Choroid plexus epithelial cell (primary cell): ENCODE measurements around the gene ZSCAN5B.
"Not testable (repeated sequence)": the region's sequence is repeated elsewhere in the genome, so short reads cannot be mapped to it uniquely, and the experiment has no call there.

ENCODE experiments used
- DNase-seq: peaks from one replicate; pipeline ENCODE4 v3.0.0-alpha.2; 2010; ENCODE audit warnings: low read depth
- H3K4me3 ChIP-seq: 2 replicates; pipeline ENCODE4 v1.5.1; 2011; ENCODE audit warnings: low read depth, mild to moderate bottlenecking, control low read depth, low read length, moderate library complexity
- CTCF ChIP-seq: conservative IDR thresholded peaks from 2 replicates; pipeline ENCODE4 v1.5.1; 2011; ENCODE audit warnings: low read depth, mild to moderate bottlenecking, control low read depth, inconsistent platforms, low read length, moderate library complexity

Gene ZSCAN5B

DNA sequence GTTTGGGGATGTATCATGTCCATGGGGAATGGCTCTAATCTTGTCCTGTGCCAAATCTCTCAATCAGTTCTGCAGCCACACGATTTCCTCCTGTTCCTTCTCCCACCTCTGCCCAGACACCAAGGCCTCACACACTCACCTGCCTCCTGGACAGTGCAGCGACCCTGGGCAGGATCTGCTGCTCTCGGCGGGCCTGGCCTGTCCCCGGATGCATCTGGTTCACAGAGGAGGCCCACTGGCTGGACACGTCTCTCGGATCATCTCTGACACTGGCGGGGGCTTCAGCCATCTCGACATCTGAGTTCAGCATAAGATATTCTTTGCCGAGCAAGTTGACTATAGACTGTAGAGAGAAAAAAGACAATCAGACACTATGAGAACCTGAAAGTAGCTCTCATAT, 5.9 kb downstream of the ZSCAN5B start:
- TF ChIP-seq CTCF: no peak
- DNase-seq: no peak
- H3K4me3 ChIP-seq: no peak overlapping the region

GRCh38 chr19:56191115-56191514, 6.5 kb downstream of the ZSCAN5B start:
- no peak for DNase-seq
- no peak overlapping the region for H3K4me3 ChIP-seq
- no peak for TF ChIP-seq CTCF

DNA sequence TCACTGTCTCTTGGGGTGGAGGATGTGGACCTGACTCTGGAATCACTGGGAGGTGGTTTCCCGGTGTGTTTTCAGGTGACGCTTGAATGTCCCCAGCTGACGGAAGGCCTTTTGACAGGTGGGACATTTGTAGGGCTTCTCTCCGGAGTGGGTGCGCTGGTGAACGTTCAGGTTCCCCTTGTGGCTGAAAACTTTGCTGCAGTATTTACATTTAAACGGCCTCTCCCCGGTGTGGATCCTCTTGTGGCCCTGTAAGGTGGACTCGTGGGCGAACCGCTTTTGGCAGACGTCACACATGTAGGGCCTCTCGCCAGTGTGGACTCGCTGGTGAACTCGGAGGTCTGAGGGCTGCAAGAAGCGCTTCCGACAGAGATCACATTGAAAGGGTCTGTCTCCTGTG, 7.8 kb downstream of the ZSCAN5B start:
- no peak overlapping the region for H3K4me3 ChIP-seq
- TF ChIP-seq CTCF: no peak
- DNase-seq: no peak

GRCh38 chr19:56177564-56178243, 19.9 kb downstream of the ZSCAN5B start:
- DNase-seq: no peak
- H3K4me3 ChIP-seq: no peak overlapping the region
- TF ChIP-seq CTCF: no peak

- DNase-seq: no peak
- TF ChIP-seq CTCF: no peak
Measured at GRCh38 chr19:56176881-56177280, 20.7 kb downstream of the ZSCAN5B start.

GRCh38 chr19:56176310-56176709, 21.3 kb downstream of the ZSCAN5B start:
- DNase-seq, H3K4me3 ChIP-seq: not testable (repeated sequence)

More at GRCh38 chr19:56176881-56177280, 20.7 kb downstream of the ZSCAN5B start:
- no peak overlapping the region for H3K4me3 ChIP-seq

DNA sequence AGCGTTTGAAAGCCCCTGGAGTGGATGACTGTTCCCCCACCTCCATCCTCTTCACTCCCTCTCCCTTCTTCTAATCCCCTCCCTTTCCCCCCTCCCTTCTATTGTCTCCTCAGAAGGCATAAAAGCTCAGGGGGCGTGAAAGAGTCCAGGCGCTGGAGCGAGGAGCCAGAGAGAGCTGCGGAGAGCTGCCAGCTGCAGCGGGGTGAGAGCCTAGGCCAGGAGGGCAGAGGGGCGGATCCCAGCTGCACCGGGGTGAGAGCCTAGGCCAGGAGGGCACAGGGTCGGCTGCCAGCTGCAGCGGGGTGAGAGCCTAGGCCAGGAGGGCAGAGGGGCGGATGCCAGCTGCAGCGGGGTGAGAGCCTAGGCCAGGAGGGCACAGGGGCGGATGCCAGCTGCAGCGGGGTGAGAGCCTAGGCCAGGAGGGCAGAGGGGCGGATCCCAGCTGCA, 21.7 kb downstream of the ZSCAN5B start, which contains the start of gene GALP:
Gene GALP, plus strand, starts transcription at position 148 of the 447 bp plus-strand sequence. CDS start 1,101 bp downstream, outside the sequence.
- DNase-seq, H3K4me3 ChIP-seq: not testable (repeated sequence)

- no peak overlapping the region for H3K4me3 ChIP-seq
- TF ChIP-seq CTCF: no peak
- DNase-seq: no peak
Measured at GRCh38 chr19:56174550-56174949, 23.0 kb downstream of the ZSCAN5B start.
